ENCODE results near the gene MRPL44.

MRPL44 gene

DNA sequence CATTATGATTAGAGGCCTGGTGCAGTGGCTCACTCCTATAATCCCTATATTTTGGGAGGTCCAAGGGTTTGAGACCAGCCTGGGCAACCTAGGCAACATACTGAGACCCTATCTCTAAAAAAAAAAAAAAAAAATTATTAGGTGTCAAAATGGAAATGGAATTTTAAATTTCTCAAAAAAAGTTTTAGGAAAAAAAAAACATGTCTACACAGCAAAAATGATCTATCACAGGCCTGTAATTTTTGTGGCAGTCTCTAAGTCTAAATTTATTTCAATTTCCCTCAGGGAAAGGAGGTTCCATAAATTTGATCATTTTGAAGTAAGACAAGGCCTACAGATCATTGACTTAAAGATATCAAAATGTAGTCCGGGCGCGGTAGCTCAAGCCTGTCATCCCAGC is 16.3 kb downstream of the MRPL44 start:
- Histone ChIP-seq H3K4me3 (ENCODE audit: insufficient read length, low read depth) (no peak overlapping the region), H3K27me3 (ENCODE audit: insufficient read depth, insufficient read length) (no peaks in the 10 kb centered on the region), H3K9me3 (ENCODE audit: insufficient read depth, low read length) (no peaks in the 10 kb centered on the region), H3K36me3 (ENCODE audit: insufficient read depth, insufficient read length, low read length) (peaks cover 20% of the 10 kb centered on the region), H3K9ac (ENCODE audit: insufficient read length, low read depth) (no peak overlapping the region), H3K4me1 (ENCODE audit: insufficient read depth, insufficient read length) (no peaks in the 10 kb centered on the region)
- TF ChIP-seq ZNF274 (IDR thresholded peaks at IDR 0.05; ENCODE audit: low read depth, low read length) (no peak), SUZ12 (IDR thresholded peaks at IDR 0.05; ENCODE audit: extremely low read depth, insufficient read depth, insufficient read length) (no peak), YY1 (IDR thresholded peaks at IDR 0.05; ENCODE audit: insufficient read depth, insufficient read length) (no peak)
- no peak for DNase-seq (ENCODE audit: low read depth, low spot score)

DNA sequence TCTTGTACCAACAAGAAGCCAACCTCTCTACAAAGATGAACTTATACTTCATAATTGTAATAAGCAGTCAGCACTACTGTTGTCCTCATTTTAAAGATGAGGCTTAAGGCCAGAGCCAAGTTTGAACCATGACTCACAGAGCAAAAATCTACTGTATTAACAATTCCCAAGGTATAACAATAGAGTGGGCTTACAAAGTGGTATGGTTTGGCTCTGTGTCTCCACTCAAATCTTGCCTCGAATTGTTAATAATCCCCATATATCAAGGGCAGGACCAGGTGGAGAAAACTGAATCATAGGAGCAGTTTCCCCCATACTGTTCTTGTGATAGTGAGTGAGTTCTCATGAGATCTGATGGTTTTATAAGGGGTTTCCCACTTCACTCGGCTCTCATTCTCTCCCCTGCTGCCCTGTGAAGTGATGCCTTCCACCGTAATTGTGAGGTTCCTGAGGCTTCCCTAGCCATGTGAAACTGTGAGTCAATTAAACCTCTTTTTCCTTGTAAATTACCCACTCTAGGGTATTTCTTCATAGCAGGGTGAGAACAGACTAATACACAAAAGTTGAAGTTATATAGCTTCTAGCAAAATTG is 19.5 kb downstream of the MRPL44 start:
- no peak overlapping the region for H3K9ac ChIP-seq (ENCODE audit: insufficient read length, low read depth)
- no peak for TF ChIP-seq SUZ12 (IDR thresholded peaks at IDR 0.05; ENCODE audit: extremely low read depth, insufficient read depth, insufficient read length)
- TF ChIP-seq YY1 (IDR thresholded peaks at IDR 0.05; ENCODE audit: insufficient read depth, insufficient read length) = no peak
- no peak for TF ChIP-seq ZNF274 (IDR thresholded peaks at IDR 0.05; ENCODE audit: low read depth, low read length)
- DNase-seq (ENCODE audit: low read depth, low spot score) = no peak
- H3K9me3 ChIP-seq (ENCODE audit: insufficient read depth, low read length) = no peaks in the 10 kb centered on the region
- peaks cover 51% of the 10 kb centered on the region for H3K36me3 ChIP-seq (ENCODE audit: insufficient read depth, insufficient read length, low read length)
- no peaks in the 10 kb centered on the region for H3K27me3 ChIP-seq (ENCODE audit: insufficient read depth, insufficient read length)
- H3K4me1 ChIP-seq (ENCODE audit: insufficient read depth, insufficient read length) = no peaks in the 10 kb centered on the region
- H3K4me3 ChIP-seq (ENCODE audit: insufficient read length, low read depth) = no peak overlapping the region

DNA sequence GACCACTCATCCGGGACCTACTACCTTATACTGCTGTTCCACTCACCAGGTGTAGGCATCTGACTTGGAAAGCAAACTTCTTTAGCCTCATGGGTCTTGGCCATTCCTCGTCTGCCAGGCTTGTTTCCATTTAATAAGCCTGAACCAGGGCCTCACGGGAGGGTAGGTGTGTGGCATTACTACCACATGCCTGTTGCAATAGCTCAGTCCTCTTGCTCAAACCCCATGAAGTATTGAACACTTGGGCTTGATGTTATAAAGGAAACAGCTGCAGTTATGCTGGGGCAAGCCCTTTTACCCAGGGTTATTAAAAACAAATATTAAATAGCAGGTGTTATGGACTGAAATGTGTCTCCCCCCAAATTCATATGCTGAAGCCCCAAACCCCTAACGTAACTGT is 21.2 kb downstream of the MRPL44 start:
- TF ChIP-seq YY1 (IDR thresholded peaks at IDR 0.05; ENCODE audit: insufficient read depth, insufficient read length) = no peak
- no peak for TF ChIP-seq ZNF274 (IDR thresholded peaks at IDR 0.05; ENCODE audit: low read depth, low read length)
- TF ChIP-seq SUZ12 (IDR thresholded peaks at IDR 0.05; ENCODE audit: extremely low read depth, insufficient read depth, insufficient read length) = no peak
- DNase-seq (ENCODE audit: low read depth, low spot score) = no peak
- Histone ChIP-seq H3K4me3 (ENCODE audit: insufficient read length, low read depth) (no peak overlapping the region), H3K9ac (ENCODE audit: insufficient read length, low read depth) (no peak overlapping the region), H3K27me3 (ENCODE audit: insufficient read depth, insufficient read length) (no peaks in the 10 kb centered on the region), H3K4me1 (ENCODE audit: insufficient read depth, insufficient read length) (no peaks in the 10 kb centered on the region), H3K36me3 (ENCODE audit: insufficient read depth, insufficient read length, low read length) (peaks cover 64% of the 10 kb centered on the region), H3K9me3 (ENCODE audit: insufficient read depth, low read length) (no peaks in the 10 kb centered on the region)

DNA sequence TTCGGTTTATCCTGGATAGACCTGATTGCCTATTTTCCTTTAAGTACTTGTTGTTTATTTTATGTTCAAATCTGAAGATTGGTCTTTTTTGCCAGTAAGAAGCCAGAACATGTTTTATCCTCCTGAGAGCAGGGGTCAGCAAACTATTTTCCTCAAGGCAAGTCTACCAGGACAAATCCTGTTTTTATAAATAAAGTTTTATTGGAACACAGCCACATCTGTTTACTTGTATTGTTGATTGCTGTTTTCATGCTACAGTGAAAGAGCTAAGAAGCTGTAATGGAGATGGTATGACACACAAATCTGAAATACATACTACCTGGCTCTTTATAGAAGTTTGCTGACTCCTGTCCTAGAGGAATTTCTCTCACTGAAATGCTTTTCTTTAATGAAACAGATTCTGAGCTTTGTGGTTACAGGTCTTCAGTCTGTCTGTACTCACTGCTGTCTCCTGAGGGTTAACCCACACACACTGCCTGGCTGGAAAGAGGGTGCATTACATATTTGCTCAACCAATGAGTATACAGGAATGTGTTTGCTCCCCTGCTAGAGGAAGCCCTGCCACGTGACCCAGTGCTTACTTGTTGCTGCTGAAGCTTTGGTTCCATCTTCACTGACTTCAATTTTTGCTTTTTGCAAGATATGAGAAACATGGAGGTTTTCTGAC is 22.6 kb downstream of the MRPL44 start:
- peaks cover 75% of the 10 kb centered on the region for H3K36me3 ChIP-seq (ENCODE audit: insufficient read depth, insufficient read length, low read length)
- no peak overlapping the region for H3K4me3 ChIP-seq (ENCODE audit: insufficient read length, low read depth)
- no peaks in the 10 kb centered on the region for H3K27me3 ChIP-seq (ENCODE audit: insufficient read depth, insufficient read length)
- DNase-seq (ENCODE audit: low read depth, low spot score) = no peak
- no peak overlapping the region for H3K9ac ChIP-seq (ENCODE audit: insufficient read length, low read depth)
- no peaks in the 10 kb centered on the region for H3K9me3 ChIP-seq (ENCODE audit: insufficient read depth, low read length)
- TF ChIP-seq YY1 (IDR thresholded peaks at IDR 0.05; ENCODE audit: insufficient read depth, insufficient read length) (no peak), SUZ12 (IDR thresholded peaks at IDR 0.05; ENCODE audit: extremely low read depth, insufficient read depth, insufficient read length) (no peak), ZNF274 (IDR thresholded peaks at IDR 0.05; ENCODE audit: low read depth, low read length) (no peak)
- H3K4me1 ChIP-seq (ENCODE audit: insufficient read depth, insufficient read length) = no peaks in the 10 kb centered on the region

DNA sequence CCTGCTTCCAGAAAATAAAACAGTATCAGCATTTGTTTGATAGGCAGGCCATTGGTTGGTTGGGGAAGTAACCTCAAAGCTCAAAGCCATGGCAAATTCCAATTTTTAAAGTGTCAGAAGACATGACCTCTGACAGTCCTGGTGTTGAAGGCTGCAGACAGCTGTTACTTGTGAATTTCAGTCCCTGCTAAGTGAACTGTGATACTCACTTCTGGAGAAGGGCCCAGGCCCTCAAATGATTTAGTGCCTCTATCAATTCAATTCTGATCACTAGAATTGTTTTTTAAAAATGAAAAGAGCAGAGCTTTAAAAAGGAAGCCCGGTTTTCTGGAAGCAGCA is 23.1 kb downstream of the MRPL44 start:
- Histone ChIP-seq H3K36me3 (ENCODE audit: insufficient read depth, insufficient read length, low read length) (peaks cover 74% of the 10 kb centered on the region), H3K4me1 (ENCODE audit: insufficient read depth, insufficient read length) (no peaks in the 10 kb centered on the region), H3K9me3 (ENCODE audit: insufficient read depth, low read length) (no peaks in the 10 kb centered on the region), H3K4me3 (ENCODE audit: insufficient read length, low read depth) (no peak overlapping the region), H3K9ac (ENCODE audit: insufficient read length, low read depth) (no peak overlapping the region), H3K27me3 (ENCODE audit: insufficient read depth, insufficient read length) (no peaks in the 10 kb centered on the region)
- no peak for DNase-seq (ENCODE audit: low read depth, low spot score)
- TF ChIP-seq ZNF274 (IDR thresholded peaks at IDR 0.05; ENCODE audit: low read depth, low read length) (no peak), YY1 (IDR thresholded peaks at IDR 0.05; ENCODE audit: insufficient read depth, insufficient read length) (no peak), SUZ12 (IDR thresholded peaks at IDR 0.05; ENCODE audit: extremely low read depth, insufficient read depth, insufficient read length) (no peak)

DNA sequence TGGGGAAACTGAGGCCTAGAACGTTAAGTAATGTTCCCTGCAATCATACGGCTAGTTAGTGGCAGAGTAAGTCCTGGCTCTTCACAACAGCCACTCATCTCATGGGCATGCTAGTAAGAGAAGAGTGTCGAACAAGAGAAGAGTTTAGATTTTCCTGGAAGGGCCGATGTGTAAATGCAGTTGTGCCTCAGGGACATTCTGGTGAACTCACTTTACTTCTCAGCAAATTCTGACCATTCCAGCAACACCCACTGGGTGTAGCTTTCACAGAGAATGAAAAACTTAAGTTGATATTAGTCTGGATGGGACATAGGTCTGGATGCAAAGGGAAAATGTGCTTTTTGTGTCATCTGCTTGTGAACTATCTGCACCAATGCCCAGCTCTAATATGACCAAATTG is 23.5 kb downstream of the MRPL44 start:
- Histone ChIP-seq H3K9ac (ENCODE audit: insufficient read length, low read depth) (no peak overlapping the region), H3K36me3 (ENCODE audit: insufficient read depth, insufficient read length, low read length) (peaks cover 78% of the 10 kb centered on the region), H3K4me3 (ENCODE audit: insufficient read length, low read depth) (no peak overlapping the region), H3K27me3 (ENCODE audit: insufficient read depth, insufficient read length) (no peaks in the 10 kb centered on the region), H3K9me3 (ENCODE audit: insufficient read depth, low read length) (no peaks in the 10 kb centered on the region), H3K4me1 (ENCODE audit: insufficient read depth, insufficient read length) (no peaks in the 10 kb centered on the region)
- TF ChIP-seq ZNF274 (IDR thresholded peaks at IDR 0.05; ENCODE audit: low read depth, low read length) (no peak), YY1 (IDR thresholded peaks at IDR 0.05; ENCODE audit: insufficient read depth, insufficient read length) (no peak), SUZ12 (IDR thresholded peaks at IDR 0.05; ENCODE audit: extremely low read depth, insufficient read depth, insufficient read length) (no peak)
- DNase-seq (ENCODE audit: low read depth, low spot score) = no peak

DNA sequence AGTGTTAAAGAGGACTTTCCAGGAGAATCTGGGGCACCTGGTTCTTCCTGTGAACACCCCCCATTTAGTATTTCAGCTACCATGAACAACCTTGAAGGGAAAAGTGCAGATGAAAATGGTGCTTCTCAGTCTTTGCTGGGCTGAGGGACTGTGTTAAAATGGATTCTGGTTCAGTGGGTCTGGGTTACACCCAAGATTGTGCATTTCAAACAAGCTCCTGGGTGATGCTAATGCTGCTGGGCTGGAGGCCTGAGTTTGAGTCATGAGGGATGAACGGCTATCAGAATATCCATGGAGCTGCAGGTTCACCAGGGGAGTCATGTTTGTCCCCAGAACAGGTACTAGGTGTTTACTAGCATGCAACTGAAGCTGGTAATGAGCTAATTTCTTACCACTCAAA is 24.0 kb downstream of the MRPL44 start:
- Histone ChIP-seq H3K27me3 (ENCODE audit: insufficient read depth, insufficient read length) (no peaks in the 10 kb centered on the region), H3K36me3 (ENCODE audit: insufficient read depth, insufficient read length, low read length) (peaks cover 82% of the 10 kb centered on the region), H3K9ac (ENCODE audit: insufficient read length, low read depth) (no peak overlapping the region), H3K4me1 (ENCODE audit: insufficient read depth, insufficient read length) (no peaks in the 10 kb centered on the region), H3K4me3 (ENCODE audit: insufficient read length, low read depth) (no peak overlapping the region), H3K9me3 (ENCODE audit: insufficient read depth, low read length) (no peaks in the 10 kb centered on the region)
- DNase-seq (ENCODE audit: low read depth, low spot score) = no peak
- TF ChIP-seq YY1 (IDR thresholded peaks at IDR 0.05; ENCODE audit: insufficient read depth, insufficient read length) (no peak), SUZ12 (IDR thresholded peaks at IDR 0.05; ENCODE audit: extremely low read depth, insufficient read depth, insufficient read length) (no peak), ZNF274 (IDR thresholded peaks at IDR 0.05; ENCODE audit: low read depth, low read length) (no peak)
